Right lobe of liver (tissue), 6 donors: ENCODE measurements around the gene AKAP11. TPM values are rescaled to one million over a fixed set of nuclear protein-coding genes. Genes with fewer than 3 reads are reported as not detected.

Experiments used
- ATAC-seq, 4 donors: fragments of 200-7000 bp; cut with Tn5 transposase; one replicate each; pipeline ENCODE4 v1.9.1; 2020; ENCODE audit warnings: mild to moderate bottlenecking in 4 of 4, moderate library complexity in 4 of 4
- DNase-seq, 3 donors: peaks; one replicate each; pipeline ENCODE4 v3.0.0-alpha.2; 2020
- H3K27ac ChIP-seq, 3 donors: fragments of 200-600 bp; one replicate each; pipeline ENCODE4 v1.8.0; 2022
- H3K27me3 ChIP-seq, 2 donors: fragments of 200-600 bp; one replicate each; pipeline ENCODE4 v1.8.0; 2022
- H3K36me3 ChIP-seq, 4 donors: fragments of 200-600 bp; sonication (generic) in 1 of 4; one replicate each; pipeline versions ENCODE4 v1.5.1 to v1.8.0; 2017 to 2022; ENCODE audit warnings: control low read depth in 1 of 4
- H3K4me1 ChIP-seq, 4 donors: fragments of 200-600 bp; sonication (generic) in 1 of 4; one replicate each; pipeline versions ENCODE4 v1.5.1 to v1.8.0; 2017 to 2022; ENCODE audit warnings: control low read depth in 1 of 4
- H3K4me3 ChIP-seq, 3 donors: fragments of 200-600 bp; one replicate each; pipeline ENCODE4 v1.8.0; 2022
- H3K9me3 ChIP-seq, 4 donors: fragments of 200-600 bp; sonication (generic) in 1 of 4; one replicate each; pipeline versions ENCODE4 v1.5.1 to v1.8.0; 2017 to 2022; ENCODE audit warnings: control low read depth in 1 of 4
- POLR2A ChIP-seq: fragments of 450-650 bp; IDR thresholded peaks from one replicate; pipeline ENCODE4 v1.6.1; 2017; ENCODE audit warnings: antibody characterized with exemption, mild to moderate bottlenecking
- WGBS: methylation state at CpG from one replicate; pipeline ENCODE4 v1.1.6; 2018; ENCODE audit warnings: low coverage, low lambda C conversion rate; ENCODE audit not compliant: insufficient coverage; ENCODE audit errors: missing lambda C conversion rate; 5-methylcytosine and 5-hydroxymethylcytosine counted together
- intact Hi-C, 2 donors: fragments of 100-400 bp; cut with DNase I; formaldehyde crosslinking; loops; one replicate each; pipeline versions ENCODE4 v1.11.2 to v1.14.1; 2022
- total RNA-seq, 6 experiments: library from RNA; depleted of rRNA in 2 of 6; stranded (reverse); fragments of >200 nt in 2 of 6; fragmentation: NEBNext Ultra II Directional in 3 of 6; extraction: Animal tissue kit (Norgen Biotek cat#: 25700) in 3 of 6; gene quantifications; one replicate each; pipeline versions ENCODE4 v1.1.0 to v1.2.4, GENCODE V29; 2016 to 2023
- TF ChIP-seq, protein P1 (sequence below), 4 donors: fragments of 200-600 bp in 3 of 4; fragments of 450-650 bp in 1 of 4; IDR thresholded peaks; one replicate each; pipeline versions ENCODE4 v1.5.1 to v1.8.0; 2016 to 2022; ENCODE audit warnings: antibody characterized with exemption in 4 of 4, mild to moderate bottlenecking in 2 of 4
- donor health status: DM: no; HTN: yes; CAD: no.
- donor health status: DM: no; HTN: no; CAD: no.
- donor health status: DM: no; HTN: no; CAD: no.
- donor health status: DM: no; HTN: yes; CAD: no.
- donor health status: DM: no; HTN: yes; CAD: no.

AKAP11 gene
- total RNA-seq, 6 experiments from 2014 or later = 8.5 to 13.8 (median 12.1) TPM

- no peaks in the 10 kb centered on the region for H3K36me3 ChIP-seq
Observed at GRCh38 chr13:42345367-42345766, 73.4 kb downstream of the AKAP11 start.

GRCh38 chr13:42348576-42348975 lies 76.6 kb downstream of the AKAP11 start:
- Histone ChIP-seq H3K36me3 (no peaks in the 10 kb centered on the region), H3K9me3 (no peaks in the 10 kb centered on the region), H3K4me1 (no peaks in the 10 kb centered on the region), H3K27ac (no peak overlapping the region), H3K27me3 (no peaks in the 10 kb centered on the region), H3K4me3 (no peak overlapping the region)
- TF ChIP-seq POLR2A = no peak
- TF ChIP-seq, protein P1, sequence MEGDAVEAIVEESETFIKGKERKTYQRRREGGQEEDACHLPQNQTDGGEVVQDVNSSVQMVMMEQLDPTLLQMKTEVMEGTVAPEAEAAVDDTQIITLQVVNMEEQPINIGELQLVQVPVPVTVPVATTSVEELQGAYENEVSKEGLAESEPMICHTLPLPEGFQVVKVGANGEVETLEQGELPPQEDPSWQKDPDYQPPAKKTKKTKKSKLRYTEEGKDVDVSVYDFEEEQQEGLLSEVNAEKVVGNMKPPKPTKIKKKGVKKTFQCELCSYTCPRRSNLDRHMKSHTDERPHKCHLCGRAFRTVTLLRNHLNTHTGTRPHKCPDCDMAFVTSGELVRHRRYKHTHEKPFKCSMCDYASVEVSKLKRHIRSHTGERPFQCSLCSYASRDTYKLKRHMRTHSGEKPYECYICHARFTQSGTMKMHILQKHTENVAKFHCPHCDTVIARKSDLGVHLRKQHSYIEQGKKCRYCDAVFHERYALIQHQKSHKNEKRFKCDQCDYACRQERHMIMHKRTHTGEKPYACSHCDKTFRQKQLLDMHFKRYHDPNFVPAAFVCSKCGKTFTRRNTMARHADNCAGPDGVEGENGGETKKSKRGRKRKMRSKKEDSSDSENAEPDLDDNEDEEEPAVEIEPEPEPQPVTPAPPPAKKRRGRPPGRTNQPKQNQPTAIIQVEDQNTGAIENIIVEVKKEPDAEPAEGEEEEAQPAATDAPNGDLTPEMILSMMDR (IDR thresholded peaks at IDR 0.05) = no peak
- DNase-seq = no peak
- no peak for ATAC-seq
- 50% methylated on average over 4 of the region's 4 CpGs for WGBS
- intact Hi-C loops = no loop called here

More at GRCh38 chr13:42345367-42345766, 73.4 kb downstream of the AKAP11 start:
- H3K27me3 ChIP-seq = no peaks in the 10 kb centered on the region
- no peaks in the 10 kb centered on the region for H3K9me3 ChIP-seq
- no peak for ATAC-seq
- 84% methylated on average over 3 of the region's 3 CpGs for WGBS
- H3K4me1 ChIP-seq = no peaks in the 10 kb centered on the region
- TF ChIP-seq, protein P1 (IDR thresholded peaks at IDR 0.05) = no peak
- TF ChIP-seq POLR2A = no peak
- no peak overlapping the region for H3K27ac ChIP-seq
- no peak overlapping the region for H3K4me3 ChIP-seq
- intact Hi-C loops = no loop called here
- no peak for DNase-seq

- no peak for ATAC-seq
Observed at GRCh38 chr13:42350141-42350540, 78.2 kb downstream of the AKAP11 start.

GRCh38 chr13:42354241-42355091 lies 82.5 kb downstream of the AKAP11 start:
- H3K4me3 ChIP-seq = no peak overlapping the region
- no peak overlapping the region for H3K27ac ChIP-seq
- ATAC-seq (no peak), DNase-seq (no peak)
- WGBS = 29% methylated on average over 4 of the region's 6 CpGs
- intact Hi-C loops = no loop called here
- no peaks in the 10 kb centered on the region for H3K27me3 ChIP-seq
- no peaks in the 10 kb centered on the region for H3K9me3 ChIP-seq
- no peaks in the 10 kb centered on the region for H3K4me1 ChIP-seq
- TF ChIP-seq, protein P1 (IDR thresholded peaks at IDR 0.05) = no peak
- TF ChIP-seq POLR2A = no peak
- no peaks in the 10 kb centered on the region for H3K36me3 ChIP-seq

More at GRCh38 chr13:42350141-42350540, 78.2 kb downstream of the AKAP11 start:
- no peaks in the 10 kb centered on the region for H3K4me1 ChIP-seq
- intact Hi-C loops = no loop called here
- no peak overlapping the region for H3K4me3 ChIP-seq
- 58% methylated on average over 4 of the region's 4 CpGs for WGBS
- TF ChIP-seq POLR2A = no peak
- TF ChIP-seq, protein P1 (IDR thresholded peaks at IDR 0.05) = no peak
- H3K27ac ChIP-seq = no peak overlapping the region
- H3K9me3 ChIP-seq = no peaks in the 10 kb centered on the region
- H3K27me3 ChIP-seq = no peaks in the 10 kb centered on the region
- no peak for DNase-seq
- no peaks in the 10 kb centered on the region for H3K36me3 ChIP-seq
